HepG2 (cell line): ENCODE measurements around the gene ATP8A2.

Source experiments
- BRF2 ChIP-seq: sonication (generic); formaldehyde crosslinking; IDR thresholded peaks from 2 replicates; pipeline ENCODE4 v1.8.1; 2022; ENCODE audit warnings: mild to moderate bottlenecking, missing genetic modification reagents
- CBFB ChIP-seq: sonication (generic); formaldehyde crosslinking; IDR thresholded peaks from 2 replicates; pipeline ENCODE4 v1.4.0; 2020; ENCODE audit warnings: missing genetic modification reagents
- CTCF ChIP-seq: sonication (generic); formaldehyde crosslinking; IDR thresholded peaks from 2 replicates; pipeline ENCODE4 v1.5.0; 2020; ENCODE audit warnings: mild to moderate bottlenecking, missing genetic modification reagents, moderate library complexity
- GMEB1 ChIP-seq: sonication (generic); formaldehyde crosslinking; IDR thresholded peaks from 2 replicates; pipeline ENCODE4 v1.5.1; 2020; ENCODE audit warnings: missing genetic modification reagents, mild to moderate bottlenecking, borderline replicate concordance
- MAX ChIP-seq: IDR thresholded peaks from 2 replicates; pipeline ENCODE4 v1.6.1; 2012; ENCODE audit warnings: inconsistent platforms
- NFE2L1 ChIP-seq: sonication (generic); formaldehyde crosslinking; IDR thresholded peaks from 2 replicates; pipeline ENCODE4 v1.4.0; 2020; ENCODE audit warnings: missing genetic modification reagents, mild to moderate bottlenecking, borderline replicate concordance
- NR3C1 ChIP-seq: sonication (generic); formaldehyde crosslinking; IDR thresholded peaks from 2 replicates; pipeline ENCODE4 v1.4.0; 2020; ENCODE audit warnings: missing genetic modification reagents
- REST ChIP-seq, 2 experiments: IDR thresholded peaks; 2 replicates each; pipeline ENCODE4 v1.6.1; 2011 to 2012; ENCODE audit warnings: low read length in 2 of 2, borderline replicate concordance in 1 of 2, low read depth in 1 of 2, mild to moderate bottlenecking in 1 of 2, moderate library complexity in 1 of 2
- SMC3 ChIP-seq: IDR thresholded peaks from 2 replicates; pipeline ENCODE4 v1.6.1; 2011; ENCODE audit warnings: low read length, improper control_type of control experiment
- ZNF788 ChIP-seq: sonication (generic); formaldehyde crosslinking; IDR thresholded peaks from 2 replicates; pipeline ENCODE4 v1.5.0; 2020; ENCODE audit warnings: mild to moderate bottlenecking, missing genetic modification reagents, borderline replicate concordance

GRCh38 chr13:25468325-25469168 lies 96.8 kb downstream of the ATP8A2 start:
- TF ChIP-seq ZNF788 (CRISPR knock-in tag) (no peak), GMEB1 (CRISPR knock-in tag) (no peak), NFE2L1 (CRISPR knock-in tag) (no peak), CTCF (no peak), BRF2 (CRISPR knock-in tag) (no peak), MAX (no peak), CBFB (CRISPR knock-in tag) (no peak), REST (IDR thresholded peaks at IDR 0.05; ENCODE audit: borderline replicate concordance in 1 of 2, low read depth in 1 of 2, low read length in 2 of 2) (no peak), SMC3 (no peak), NR3C1 (no peak)
